Activated CD4-positive, alpha-beta T cell treated with anti-CD3 and anti-CD28 coated beads, Interleukin-10, Interleukin-2, amounts not matched to agents 100 ng/mL and 50 ng/mL, durations not matched to agents 16 hours and 8 hours (primary cell): ENCODE results near the gene OR2A2.
A peak's percentile ranks its signal among the peaks of the same experiment; 100 is the strongest.
"Not testable (repeated sequence)": the region's sequence is repeated elsewhere in the genome, so short reads cannot be mapped to it uniquely, and the experiment has no call there.

Source experiments
- DNase-seq: peaks from one replicate; pipeline ENCODE4 v3.0.0-alpha.2; 2020

OR2A2 gene, protein sequence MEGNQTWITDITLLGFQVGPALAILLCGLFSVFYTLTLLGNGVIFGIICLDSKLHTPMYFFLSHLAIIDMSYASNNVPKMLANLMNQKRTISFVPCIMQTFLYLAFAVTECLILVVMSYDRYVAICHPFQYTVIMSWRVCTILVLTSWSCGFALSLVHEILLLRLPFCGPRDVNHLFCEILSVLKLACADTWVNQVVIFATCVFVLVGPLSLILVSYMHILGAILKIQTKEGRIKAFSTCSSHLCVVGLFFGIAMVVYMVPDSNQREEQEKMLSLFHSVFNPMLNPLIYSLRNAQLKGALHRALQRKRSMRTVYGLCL

DNA sequence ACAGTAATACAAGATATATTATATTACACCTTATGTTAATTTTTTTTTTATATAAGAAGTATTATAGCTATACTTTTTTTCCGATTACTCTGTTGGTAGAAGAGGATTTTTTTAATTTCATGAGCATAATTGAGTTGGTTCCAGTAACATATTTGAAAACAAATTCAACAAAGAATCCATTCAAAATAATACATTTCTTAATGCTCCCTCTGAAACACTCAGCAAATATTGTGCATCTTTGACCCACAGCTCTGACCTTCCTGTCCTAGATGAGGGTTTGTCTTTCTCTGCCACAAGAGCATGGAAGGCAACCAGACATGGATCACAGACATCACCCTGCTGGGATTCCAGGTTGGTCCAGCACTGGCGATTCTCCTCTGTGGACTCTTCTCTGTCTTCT is at the start of gene OR2A2:
TSS of gene OR2A2 (plus strand) at position 301 of the 400 bp plus-strand sequence. CDS start at position 301, 0 bp downstream.
- no peak for DNase-seq

DNA sequence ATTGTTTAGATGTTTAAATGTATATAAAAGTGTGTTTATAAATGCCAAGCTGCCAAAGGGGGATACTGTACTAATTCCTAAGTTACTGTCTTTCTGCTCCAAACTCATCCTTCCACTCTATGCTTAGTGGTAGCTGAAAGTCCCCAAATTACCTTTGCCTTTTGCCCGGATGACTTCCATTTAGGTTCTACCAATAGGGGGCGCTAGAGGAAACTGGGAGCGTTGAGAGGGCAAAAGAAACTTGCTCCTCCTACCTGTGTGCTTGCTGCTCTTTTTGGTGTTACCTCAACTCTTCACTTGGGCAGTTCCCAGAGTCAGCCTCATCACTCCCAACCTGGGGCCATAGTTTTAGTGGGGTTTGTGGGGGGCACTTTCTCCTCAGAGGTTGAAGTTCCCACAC is 45.7 kb upstream of the OR2A2 start:
- peak; percentile 10 for DNase-seq

DNA sequence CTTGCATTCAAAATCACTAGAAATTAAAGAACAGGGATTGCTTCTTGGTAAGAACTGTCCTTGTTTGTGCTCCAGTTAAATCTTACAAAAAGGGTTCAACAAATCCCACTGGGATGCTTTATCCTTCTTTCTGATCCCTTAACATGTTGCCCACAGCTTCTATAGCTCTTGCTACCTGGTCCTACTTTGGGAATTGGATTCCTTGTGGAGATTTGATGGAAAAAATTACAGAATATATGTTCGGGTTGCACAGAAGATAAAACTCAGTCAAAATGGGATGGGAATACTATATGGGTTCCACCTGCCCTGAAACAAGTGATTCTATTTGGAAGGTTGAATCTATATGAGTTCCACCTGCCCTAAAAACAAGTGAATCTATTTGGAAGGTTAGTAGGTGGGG is 39.9 kb upstream of the OR2A2 start, which contains the start of gene OR2A25:
TSS of gene OR2A25 (plus strand) at position 301 of the 400 bp plus-strand sequence. CDS start 4,409 bp downstream, outside the sequence.
- no peak for DNase-seq

DNA sequence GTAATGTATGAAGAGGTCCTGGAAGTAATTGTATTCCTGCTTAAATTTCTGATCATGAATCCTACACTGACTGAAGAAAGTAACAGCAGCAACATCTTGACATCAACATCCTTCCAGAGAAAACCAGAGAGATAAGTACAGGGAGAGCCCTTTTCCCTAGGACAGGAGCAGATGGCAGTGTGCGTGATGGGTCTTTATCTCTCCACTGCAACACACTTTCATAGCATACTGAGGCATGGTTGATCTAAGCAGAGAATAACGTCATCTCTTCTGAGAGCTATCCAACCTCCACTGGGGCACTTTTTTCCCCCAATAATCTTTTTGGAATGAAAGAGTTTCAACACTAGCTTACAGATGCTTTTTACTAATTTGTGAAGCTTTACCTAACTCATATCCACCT is 39.4 kb upstream of the OR2A2 start:
- no peak for DNase-seq

DNA sequence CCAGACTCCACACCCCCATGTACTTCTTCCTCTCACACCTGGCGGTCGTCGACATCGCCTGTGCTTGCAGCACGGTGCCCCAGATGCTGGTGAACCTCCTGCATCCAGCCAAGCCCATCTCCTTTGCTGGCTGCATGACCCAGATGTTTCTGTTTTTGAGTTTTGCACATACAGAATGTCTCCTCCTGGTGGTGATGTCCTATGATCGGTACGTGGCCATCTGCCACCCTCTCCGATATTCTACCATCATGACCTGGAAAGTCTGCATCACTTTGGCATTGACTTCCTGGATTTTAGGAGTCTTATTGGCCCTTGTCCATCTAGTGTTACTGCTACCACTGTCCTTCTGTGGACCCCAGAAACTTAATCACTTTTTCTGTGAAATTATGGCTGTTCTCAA is 35.0 kb upstream of the OR2A2 start:
- DNase-seq: no peak

DNA sequence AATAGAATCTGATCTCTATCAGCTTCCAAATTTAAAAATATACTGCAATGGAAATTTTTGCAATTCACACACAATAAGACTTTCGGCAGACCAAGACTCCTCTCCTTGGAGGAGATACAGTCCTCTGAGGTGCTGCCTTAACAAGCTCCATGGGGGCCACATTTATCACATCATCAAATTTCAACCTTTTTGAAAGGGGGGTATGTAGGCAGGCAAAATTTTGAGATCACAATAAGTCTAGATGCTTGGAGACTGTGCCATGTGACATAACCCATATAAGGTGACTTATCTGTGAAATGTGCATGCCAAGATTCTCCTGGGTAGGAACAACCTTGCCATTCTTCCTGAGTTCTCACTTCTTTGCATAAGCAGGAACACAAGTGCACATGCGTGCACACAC is 23.4 kb upstream of the OR2A2 start, which contains the start of gene OR2A12:
TSS of gene OR2A12 (plus strand) at position 301 of the 400 bp plus-strand sequence. CDS start 8,830 bp downstream, outside the sequence.
- no peak for DNase-seq

DNA sequence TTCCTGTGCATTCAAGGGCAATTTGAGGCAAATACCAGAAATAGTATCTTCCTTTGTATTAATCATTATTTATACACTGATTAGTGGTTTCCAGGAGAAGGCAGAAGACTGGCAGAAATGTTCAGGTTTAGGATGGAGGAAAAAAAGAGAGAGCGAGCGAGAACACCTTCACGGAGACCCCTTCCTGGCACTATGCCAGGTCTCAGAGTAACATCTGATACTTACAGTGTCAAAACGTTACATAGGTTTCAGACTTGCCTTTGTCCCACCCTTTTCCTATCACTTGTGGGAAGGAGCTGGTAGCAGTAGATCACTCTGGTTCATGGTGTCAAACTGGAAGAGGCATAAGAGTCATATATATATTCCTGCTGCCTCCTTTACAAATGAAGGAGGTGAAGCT is 22.7 kb upstream of the OR2A2 start:
- DNase-seq: no peak

DNA sequence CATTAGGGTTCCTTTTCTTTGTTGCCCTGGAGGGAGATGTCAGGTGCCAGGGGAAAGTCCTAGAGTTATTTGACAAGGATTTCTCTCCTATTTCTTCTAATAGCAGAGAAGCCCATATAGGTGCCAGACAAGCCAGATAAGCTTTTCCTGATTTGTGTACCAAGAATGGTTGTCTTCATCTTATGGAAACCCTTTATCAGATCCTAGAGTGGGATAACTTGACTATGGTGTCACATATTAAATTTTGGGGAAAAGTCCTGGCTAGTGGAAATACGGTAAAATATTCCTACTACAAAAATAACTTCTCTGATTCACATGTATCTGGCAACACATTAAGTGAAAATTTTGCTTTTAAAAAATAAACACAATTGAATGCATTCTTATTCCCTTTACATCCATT is 22.2 kb upstream of the OR2A2 start:
- DNase-seq: no peak

DNA sequence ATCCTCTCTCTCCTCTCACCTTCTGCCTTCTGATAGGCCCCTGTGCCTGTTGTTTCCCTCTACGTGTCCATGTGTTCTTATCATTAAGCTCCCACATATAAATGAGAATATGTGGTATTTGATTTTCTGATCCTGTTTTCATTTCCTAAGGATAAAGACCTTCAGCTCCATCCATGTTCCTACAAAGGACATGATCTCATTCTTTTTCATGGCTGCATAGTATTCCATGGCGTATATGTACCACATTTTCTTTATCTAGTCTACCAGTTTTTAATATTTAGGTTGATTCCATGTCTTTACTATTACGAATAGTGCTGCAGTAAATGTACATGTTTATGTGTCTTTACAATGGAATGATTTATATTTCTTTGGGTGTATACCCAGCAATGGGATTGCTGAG is 18.7 kb upstream of the OR2A2 start:
- no peak for DNase-seq

DNA sequence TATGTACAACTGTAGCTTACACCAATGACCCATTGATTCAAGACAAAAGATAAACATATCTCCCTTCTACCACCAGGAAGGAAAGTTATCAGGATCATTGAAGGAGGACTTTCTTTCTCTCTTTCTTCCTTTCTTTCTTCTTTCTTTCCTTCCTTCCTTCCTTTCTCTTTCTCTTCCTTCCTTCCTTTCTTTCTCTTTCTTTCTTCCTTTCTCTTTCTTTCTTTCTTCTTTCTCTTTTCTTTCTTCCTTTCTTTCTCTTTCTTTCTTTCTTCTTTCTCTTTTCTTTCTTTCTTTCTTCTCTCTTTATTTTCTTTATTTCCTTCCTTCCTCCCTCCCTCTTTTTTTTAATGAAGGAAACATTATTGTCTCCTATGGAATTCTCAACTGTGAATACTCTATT is 10.6 kb upstream of the OR2A2 start:
- DNase-seq: no peak

DNA sequence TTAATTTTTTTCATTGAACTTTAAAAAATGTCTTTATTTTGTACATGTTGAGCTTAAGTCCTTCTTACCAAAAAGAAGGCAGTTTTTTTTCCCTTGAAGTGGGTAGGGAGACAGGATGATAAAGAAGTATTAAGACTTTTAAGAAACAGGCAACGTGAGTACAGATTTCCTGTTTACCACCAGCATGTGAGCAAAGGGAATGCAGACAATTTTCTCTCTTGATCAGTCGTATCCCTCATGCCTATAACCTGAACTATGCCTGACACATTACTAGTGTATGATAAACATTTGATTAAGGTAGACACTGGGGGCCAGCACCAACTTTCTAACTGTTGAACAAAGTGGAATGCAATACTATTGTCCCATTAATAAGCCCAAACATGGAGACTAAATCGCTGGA is 8.8 kb upstream of the OR2A2 start:
- no peak for DNase-seq

DNA sequence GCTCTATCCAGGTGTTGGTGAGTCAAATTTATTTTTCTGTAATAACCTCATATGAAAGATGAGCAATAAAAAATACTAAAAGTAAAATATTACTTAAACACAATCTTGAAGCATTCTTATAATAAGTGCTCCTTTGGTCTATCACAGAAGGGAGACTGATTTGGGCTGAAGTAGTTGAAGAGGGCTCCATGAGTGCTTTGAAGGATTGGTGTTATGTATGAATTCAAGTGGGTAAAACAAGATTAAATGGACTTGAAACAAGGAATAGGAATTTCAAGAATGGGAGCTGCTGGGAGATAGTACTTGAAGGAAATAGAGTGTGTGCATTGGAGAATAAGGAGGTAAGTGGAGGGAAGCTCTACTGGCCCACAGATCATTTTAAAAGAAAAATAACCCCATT is 7.3 kb upstream of the OR2A2 start:
- no peak for DNase-seq

DNA sequence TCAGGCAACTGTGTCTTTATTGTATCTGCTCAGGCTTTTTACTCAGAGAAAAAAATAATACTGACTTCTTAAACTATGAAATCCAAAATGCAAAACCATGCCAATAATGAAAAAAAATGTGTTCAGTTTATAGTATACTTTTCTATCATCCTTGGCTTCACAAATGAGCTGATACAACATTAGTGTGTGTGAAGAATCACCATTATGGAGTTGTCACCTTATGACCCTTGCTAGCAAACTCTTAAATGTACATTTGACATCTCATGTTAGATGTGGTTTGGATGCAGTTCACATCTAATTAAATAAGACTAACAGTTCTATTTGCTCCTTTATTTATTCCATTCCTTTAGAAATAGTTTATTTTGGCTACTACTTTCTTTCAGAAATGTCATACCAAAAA is 4.2 kb upstream of the OR2A2 start:
- no peak for DNase-seq

DNA sequence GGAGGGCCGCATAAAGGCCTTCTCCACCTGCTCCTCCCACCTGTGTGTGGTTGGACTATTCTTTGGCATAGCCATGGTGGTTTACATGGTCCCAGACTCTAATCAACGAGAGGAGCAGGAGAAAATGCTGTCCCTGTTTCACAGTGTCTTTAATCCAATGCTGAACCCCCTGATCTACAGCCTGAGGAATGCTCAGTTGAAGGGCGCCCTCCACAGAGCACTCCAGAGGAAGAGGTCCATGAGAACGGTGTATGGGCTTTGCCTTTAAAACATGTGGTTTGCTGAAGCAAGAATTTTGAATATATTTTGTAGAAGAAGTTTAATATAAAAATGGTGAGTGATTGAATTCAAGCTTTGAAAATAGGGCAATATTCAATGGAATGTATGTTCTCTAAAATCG is 889 bp downstream of the OR2A2 start:
- no peak for DNase-seq

DNA sequence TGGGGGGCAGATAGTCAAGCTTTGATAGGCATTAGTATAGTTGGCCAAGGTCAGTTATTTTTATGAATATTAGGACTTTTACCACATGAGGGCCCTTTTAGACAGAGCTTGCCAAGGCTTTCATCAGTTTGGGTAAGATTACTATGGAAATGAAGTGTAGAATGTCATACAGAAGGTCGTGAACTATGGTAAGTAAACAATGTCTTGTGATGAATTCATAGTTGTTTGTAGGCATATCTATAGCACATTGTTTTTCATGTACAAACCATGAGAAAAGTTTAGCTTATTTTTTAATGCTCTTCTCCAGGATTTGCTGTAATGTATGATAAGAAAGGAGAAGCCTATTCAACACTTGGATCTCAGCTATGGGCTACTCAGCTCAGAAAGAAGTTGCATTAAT is 4.3 kb downstream of the OR2A2 start:
- no peak for DNase-seq

DNA sequence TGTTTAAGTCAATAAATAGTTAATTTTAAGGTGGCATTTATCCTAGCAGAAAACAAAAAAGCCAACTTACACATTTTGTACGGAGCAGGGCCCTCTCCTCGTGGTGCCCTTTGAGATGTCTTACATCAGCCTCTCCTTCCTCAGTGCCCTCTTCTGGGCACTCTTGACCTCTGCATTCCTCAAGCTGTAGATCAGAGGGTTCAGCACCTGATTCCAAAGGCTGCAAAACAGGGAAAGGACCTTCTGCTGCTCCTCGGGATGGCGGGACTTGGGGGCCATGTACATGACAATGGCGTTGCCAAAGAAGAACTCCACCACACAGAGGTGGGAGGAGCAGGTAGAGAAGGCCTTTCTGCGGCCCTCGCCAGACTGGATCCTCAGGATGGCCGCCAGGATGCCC is 9.0 kb downstream of the OR2A2 start:
- DNase-seq: no peak

DNA sequence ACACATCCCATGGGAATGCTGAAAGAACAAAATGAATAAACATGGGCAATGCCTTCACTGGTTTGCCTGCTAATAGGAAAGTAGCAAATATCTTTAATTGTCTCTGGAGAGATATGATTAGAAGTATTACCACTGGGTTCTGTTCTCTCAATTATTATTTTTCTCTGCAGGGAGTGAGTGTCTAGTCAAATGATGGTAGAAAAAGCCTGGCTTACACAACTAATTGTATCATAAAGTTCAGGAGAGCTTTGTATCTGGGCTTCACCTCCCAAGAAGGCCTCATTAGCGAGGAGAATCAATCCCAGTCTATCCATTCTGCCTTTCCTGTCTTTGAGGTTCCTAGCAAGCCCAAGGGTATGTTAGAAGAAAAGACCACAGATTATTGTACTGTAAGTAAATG is 13.5 kb downstream of the OR2A2 start, which contains the start of gene OR2A14:
TSS of gene OR2A14 (plus strand) at position 301 of the 400 bp plus-strand sequence. CDS start 5,937 bp downstream, outside the sequence.
- DNase-seq: no peak

DNA sequence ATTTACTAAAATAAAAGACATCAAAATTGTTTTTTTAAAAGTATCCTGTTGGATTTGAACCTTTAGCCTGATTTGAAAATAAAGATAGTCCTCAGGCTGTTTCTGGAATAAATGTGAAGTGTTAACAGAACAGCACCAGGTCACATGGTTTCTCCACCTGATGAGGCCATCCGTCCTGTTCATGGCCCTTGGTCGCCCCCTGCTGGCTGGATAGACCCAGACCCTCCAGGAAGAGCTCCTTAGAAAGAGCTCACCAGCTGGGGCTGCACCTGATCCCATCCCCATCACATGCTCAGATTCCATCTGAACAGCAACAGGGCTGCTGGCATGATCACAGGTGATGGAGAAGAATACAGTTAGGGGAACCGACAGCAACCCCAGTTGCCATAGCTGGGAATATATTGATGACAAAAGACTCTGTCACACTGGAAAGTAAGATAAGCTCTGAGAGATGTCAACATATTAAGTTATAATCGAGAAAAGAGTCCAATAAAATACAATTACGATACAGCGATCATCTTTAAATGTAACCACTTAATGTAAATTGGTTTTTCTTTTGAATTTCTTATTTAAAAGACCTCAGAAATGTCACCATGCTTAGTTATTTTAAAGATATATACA is 18.4 kb downstream of the OR2A2 start:
- peak; percentile 89 for DNase-seq

DNA sequence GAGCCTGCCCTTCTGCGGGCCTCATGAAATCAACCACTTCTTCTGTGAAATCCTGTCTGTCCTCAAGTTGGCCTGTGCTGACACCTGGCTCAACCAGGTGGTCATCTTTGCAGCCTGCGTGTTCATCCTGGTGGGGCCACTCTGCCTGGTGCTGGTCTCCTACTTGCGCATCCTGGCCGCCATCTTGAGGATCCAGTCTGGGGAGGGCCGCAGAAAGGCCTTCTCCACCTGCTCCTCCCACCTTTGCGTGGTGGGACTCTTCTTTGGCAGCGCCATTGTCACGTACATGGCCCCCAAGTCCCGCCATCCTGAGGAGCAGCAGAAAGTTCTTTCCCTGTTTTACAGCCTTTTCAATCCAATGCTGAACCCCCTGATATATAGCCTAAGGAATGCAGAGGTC is 20.2 kb downstream of the OR2A2 start:
- DNase-seq: not testable (repeated sequence)

DNA sequence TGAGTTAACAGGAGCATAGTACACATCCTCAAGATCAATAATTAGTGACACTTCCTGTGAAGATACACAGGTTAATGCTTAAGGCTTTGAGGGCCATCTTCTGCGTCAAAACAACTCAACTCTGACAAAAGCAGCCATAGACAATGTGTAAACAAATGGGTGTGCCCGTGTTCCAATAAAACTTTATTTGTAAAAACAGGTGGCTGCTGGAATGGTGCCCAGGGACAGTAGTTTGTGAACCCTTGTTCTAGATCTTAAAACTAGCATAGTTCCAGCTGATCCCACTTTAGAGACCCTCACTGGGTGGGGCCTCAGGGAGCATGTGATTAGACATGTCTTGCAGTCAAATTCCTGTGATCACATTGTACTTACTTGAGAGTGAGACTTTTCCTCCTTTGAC is 21.3 kb downstream of the OR2A2 start:
- DNase-seq: no peak

DNA sequence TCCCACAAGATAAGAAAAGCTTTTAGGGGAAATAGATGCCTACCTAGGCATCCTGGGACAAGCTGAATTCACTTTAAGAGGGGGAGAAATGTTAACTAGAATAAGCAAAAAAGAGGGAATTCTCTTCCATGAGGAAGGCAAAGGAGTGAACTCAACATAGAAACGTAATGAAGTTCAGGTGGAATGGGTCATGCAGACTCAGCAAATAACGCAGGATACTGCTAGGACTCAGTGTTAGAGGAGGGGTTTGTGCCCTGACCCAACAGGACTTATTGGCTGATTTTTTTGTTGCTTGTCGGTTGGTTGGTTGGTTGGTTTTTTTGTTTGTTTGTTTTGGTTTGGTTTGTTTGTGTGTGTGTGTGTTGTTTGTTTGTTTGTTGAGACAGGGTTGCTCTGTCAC is 22.9 kb downstream of the OR2A2 start:
- DNase-seq: no peak

DNA sequence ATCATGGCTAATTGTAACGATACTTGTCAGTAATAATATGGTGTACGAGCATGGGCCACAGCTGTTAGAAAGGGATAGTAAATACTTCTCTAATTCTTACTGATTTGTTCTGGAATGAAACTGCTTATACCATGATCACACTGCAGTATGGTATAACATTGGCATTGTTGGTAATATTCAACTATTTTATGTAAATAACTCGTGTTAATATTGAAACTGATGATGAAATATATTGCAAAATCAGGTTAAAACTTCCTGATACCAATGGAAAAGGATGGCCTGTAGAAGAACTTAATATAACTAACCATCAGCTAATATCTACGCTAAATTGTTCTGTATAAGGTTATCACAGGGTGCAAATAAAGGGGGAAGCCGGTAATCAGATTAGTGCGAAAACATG is 23.9 kb downstream of the OR2A2 start:
- no peak for DNase-seq

DNA sequence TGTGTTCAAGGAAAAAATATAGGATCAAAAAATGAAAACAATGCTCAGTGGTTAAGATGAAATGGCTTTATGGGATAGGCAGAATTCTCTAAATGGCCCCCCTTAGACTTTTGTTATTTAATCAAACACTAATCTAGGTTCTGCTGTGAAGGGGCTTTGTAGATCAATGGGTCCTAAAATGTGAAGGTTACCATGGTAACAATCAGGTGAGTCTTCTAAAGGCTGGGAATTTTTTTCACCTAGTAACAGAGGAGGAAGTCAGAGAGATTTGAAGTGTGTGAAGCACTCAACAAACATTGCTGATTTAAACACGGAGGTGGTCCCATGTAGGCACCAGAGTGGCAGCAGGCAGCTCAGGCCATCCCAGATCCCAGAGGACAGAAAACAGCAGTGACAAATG is 24.7 kb downstream of the OR2A2 start:
- DNase-seq: no peak

DNA sequence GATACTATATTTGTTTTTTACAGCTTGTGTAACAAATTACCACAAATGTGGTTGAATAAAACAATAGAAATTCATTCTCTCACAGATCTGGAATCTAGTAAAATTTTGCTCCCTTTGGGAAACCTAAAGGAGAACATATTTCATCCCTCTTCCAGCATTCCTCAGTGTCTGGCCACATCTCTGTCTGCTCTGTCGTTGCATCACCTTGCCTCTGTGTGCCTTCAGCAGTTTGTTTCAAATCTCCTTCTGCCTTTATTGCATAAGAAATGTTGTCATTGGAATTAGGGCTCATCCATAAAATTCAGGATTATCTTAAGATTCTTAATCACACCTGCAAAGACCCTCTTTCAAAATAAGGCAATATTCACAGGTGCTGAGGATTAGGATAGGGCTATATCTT is 28.1 kb downstream of the OR2A2 start:
- no peak for DNase-seq

DNA sequence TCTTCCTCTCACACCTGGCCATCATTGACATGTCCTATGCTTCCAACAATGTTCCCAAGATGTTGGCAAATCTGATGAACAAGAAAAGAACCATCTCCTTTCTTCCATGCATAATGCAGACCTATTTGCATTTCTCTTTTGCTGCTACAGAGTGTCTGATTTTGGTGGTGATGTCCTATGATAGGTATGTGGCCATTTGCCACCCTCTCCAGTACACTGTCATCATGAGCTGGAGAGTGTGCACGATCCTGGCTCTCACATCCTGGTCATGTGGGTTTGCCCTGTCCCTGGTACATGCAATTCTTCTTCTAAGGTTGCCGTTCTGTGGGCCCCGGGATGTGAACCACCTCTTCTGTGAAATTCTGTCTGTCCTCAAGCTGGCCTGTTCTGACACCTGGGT is 32.8 kb downstream of the OR2A2 start:
- no peak for DNase-seq
